ENCODE measurements around the gene ADAP1. TPM values are rescaled to one million over a fixed set of nuclear protein-coding genes. Genes with fewer than 3 reads are reported as not detected.

The ADAP1 gene
- total RNA-seq, 2 experiments from 2014 or later, result 6.8 to 7.2 TPM

- ATAC-seq (ENCODE audit: poor library complexity), result no peak
- TF ChIP-seq CTCF (IDR thresholded peaks at IDR 0.05), result no peak
- Mint-ChIP-seq H3K36me3 (ENCODE audit: low read depth) (peaks cover 4% of the 10 kb centered on the region), H3K27ac (no peak overlapping the region), H3K27me3 (no peaks in the 10 kb centered on the region), H3K4me1 (ENCODE audit: low read depth) (peaks cover 6% of the 10 kb centered on the region), H3K9me3 (no peaks in the 10 kb centered on the region), H3K4me3 (no peak overlapping the region)
- Histone ChIP-seq H3K27me3 (ENCODE audit: control insufficient read depth in 1 of 2, insufficient read depth in 2 of 2, low read length in 2 of 2) (no peaks in the 10 kb centered on the region), H3K4me3 (ENCODE audit: low read length) (no peak overlapping the region), H3K27ac (ENCODE audit: low read depth in 1 of 2, low read length in 2 of 2) (no peak overlapping the region), H3K4me1 (ENCODE audit: insufficient read depth, low read length) (peaks cover 12% of the 10 kb centered on the region), H3K36me3 (ENCODE audit: insufficient read depth, low read length) (peaks cover 12% of the 10 kb centered on the region), H3K9me3 (ENCODE audit: control insufficient read depth in 1 of 2, insufficient read depth in 1 of 2, low read length in 2 of 2) (no peaks in the 10 kb centered on the region)
- ChIA-PET POLR2A (interaction anchor here (0.9 kb wide), 1 partner anchor 69 kb away, joined by 5 read pairs; no protein-coding TSS in a partner anchor), CTCF (interaction anchor here (9.5 kb wide), 1 partner anchor 67 kb away, joined by 220 read pairs; no protein-coding TSS in a partner anchor)
- intact Hi-C loops (cut with DNase I, micrococcal nuclease), result no loop called here
- no peak for DNase-seq
These were observed 41.8 kb upstream of the ADAP1 start for GRCh38 chr7:996079-996872.

- no peak for TF ChIP-seq CTCF (IDR thresholded peaks at IDR 0.05)
- no peaks in the 10 kb centered on the region for H3K9me3 ChIP-seq (ENCODE audit: control insufficient read depth in 1 of 2, insufficient read depth in 1 of 2, low read length in 2 of 2)
- H3K4me3 ChIP-seq (ENCODE audit: low read length), result no peak overlapping the region
- H3K4me1 ChIP-seq (ENCODE audit: insufficient read depth, low read length), result peaks cover 12% of the 10 kb centered on the region
- intact Hi-C loops (cut with DNase I, micrococcal nuclease), result no loop called here
- peaks cover 12% of the 10 kb centered on the region for H3K36me3 ChIP-seq (ENCODE audit: insufficient read depth, low read length)
- Mint-ChIP-seq H3K4me1 (ENCODE audit: low read depth) (peaks cover 6% of the 10 kb centered on the region), H3K27me3 (no peaks in the 10 kb centered on the region), H3K9me3 (no peaks in the 10 kb centered on the region), H3K27ac (no peak overlapping the region), H3K36me3 (ENCODE audit: low read depth) (peaks cover 4% of the 10 kb centered on the region), H3K4me3 (no peak overlapping the region)
- H3K27ac ChIP-seq (ENCODE audit: low read depth in 1 of 2, low read length in 2 of 2), result no peak overlapping the region
- CTCF ChIA-PET, result interaction anchor here (9.5 kb wide), 1 partner anchor 68 kb away, joined by 220 read pairs; no protein-coding TSS in a partner anchor
- ATAC-seq (ENCODE audit: poor library complexity) (no peak), DNase-seq (no peak)
- POLR2A ChIA-PET, result interaction anchor here (0.9 kb wide), 1 partner anchor 70 kb away, joined by 5 read pairs; no protein-coding TSS in a partner anchor
- no peaks in the 10 kb centered on the region for H3K27me3 ChIP-seq (ENCODE audit: control insufficient read depth in 1 of 2, insufficient read depth in 2 of 2, low read length in 2 of 2)
These were observed 41.1 kb upstream of the ADAP1 start for GRCh38 chr7:995571-995970.

- DNase-seq (no peak), ATAC-seq (ENCODE audit: poor library complexity) (no peak)
- H3K4me3 ChIP-seq (ENCODE audit: low read length), result no peak overlapping the region
- peaks cover 12% of the 10 kb centered on the region for H3K4me1 ChIP-seq (ENCODE audit: insufficient read depth, low read length)
- no peaks in the 10 kb centered on the region for H3K9me3 ChIP-seq (ENCODE audit: control insufficient read depth in 1 of 2, insufficient read depth in 1 of 2, low read length in 2 of 2)
- H3K4me1 Mint-ChIP-seq (ENCODE audit: low read depth), result peaks cover 6% of the 10 kb centered on the region
- H3K4me3 Mint-ChIP-seq, result no peak overlapping the region
- H3K9me3 Mint-ChIP-seq, result no peaks in the 10 kb centered on the region
- H3K36me3 Mint-ChIP-seq (ENCODE audit: low read depth), result peaks cover 2% of the 10 kb centered on the region
- intact Hi-C loops (cut with DNase I, micrococcal nuclease), result no loop called here
- H3K27ac Mint-ChIP-seq, result no peak overlapping the region
- ChIA-PET POLR2A (interaction anchor here (0.9 to 2.4 kb wide), 5 partner anchors 50 to 118 kb away, joined by 3 to 38 read pairs (median 5); partner anchors contain the start of genes GET4 and GPR146), CTCF (interaction anchor here (1.5 to 9.5 kb wide), 3 partner anchors 26 to 69 kb away, joined by 4 to 220 read pairs (median 73); partner anchors contain the start of gene GPR146)
- H3K36me3 ChIP-seq (ENCODE audit: insufficient read depth, low read length), result peaks cover 12% of the 10 kb centered on the region
- H3K27me3 ChIP-seq (ENCODE audit: control insufficient read depth in 1 of 2, insufficient read depth in 2 of 2, low read length in 2 of 2), result no peaks in the 10 kb centered on the region
- no peak for TF ChIP-seq CTCF (IDR thresholded peaks at IDR 0.05)
- no peaks in the 10 kb centered on the region for H3K27me3 Mint-ChIP-seq
- H3K27ac ChIP-seq (ENCODE audit: low read depth in 1 of 2, low read length in 2 of 2), result no peak overlapping the region
These were observed 40.3 kb upstream of the ADAP1 start for GRCh38 chr7:994592-995308.
